Uterus (tissue), 2 donors: ENCODE results near the gene ANKRD22.

Source experiments
- CTCF ChIP-seq, 4 experiments: fragments of 200-600 bp in 2 of 4; fragments of 450-650 bp in 2 of 4; sonication (generic) in 2 of 4; IDR thresholded peaks; one replicate each; pipeline ENCODE4 v1.5.1; 2016 to 2019; ENCODE audit warnings: antibody characterized with exemption in 4 of 4, mild to moderate bottlenecking in 2 of 4, moderate library complexity in 1 of 4
- POLR2A ChIP-seq, 2 donors: fragments of 450-650 bp; IDR thresholded peaks; one replicate each; pipeline ENCODE4 v1.6.1; 2016; ENCODE audit warnings: antibody characterized with exemption in 2 of 2, mild to moderate bottlenecking in 1 of 2, moderate library complexity in 1 of 2

DNA sequence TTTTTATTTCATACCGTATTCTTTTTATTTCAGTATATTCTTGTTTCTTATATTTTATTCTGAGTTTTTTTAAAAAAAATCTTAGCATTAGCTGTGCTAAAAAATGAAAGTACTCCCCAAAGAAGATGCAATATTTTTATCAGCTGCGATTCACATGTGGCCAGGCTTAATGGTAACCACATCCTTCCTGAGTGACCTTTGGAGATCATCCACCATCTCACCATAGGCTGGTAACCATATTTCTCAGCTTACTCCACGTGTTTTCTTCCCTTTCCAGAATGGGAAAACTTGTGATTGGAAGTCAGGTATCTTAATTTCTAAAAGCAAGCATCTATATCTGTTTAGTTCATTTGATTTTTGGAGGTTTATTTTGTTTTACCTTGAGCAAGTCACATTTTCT, 67.9 kb downstream of the ANKRD22 start:
- TF ChIP-seq CTCF (IDR thresholded peaks at IDR 0.05) (no peak), POLR2A (IDR thresholded peaks at IDR 0.05) (no peak)
